ENCODE results near the gene ADAMTS4. TPM values are rescaled to one million over a fixed set of nuclear protein-coding genes. Genes with fewer than 3 reads are reported as not detected.

ADAMTS4 gene
- polyA plus RNA-seq, 6 donors from 2014 or later: 0.03 TPM; not detected in 5

DNA sequence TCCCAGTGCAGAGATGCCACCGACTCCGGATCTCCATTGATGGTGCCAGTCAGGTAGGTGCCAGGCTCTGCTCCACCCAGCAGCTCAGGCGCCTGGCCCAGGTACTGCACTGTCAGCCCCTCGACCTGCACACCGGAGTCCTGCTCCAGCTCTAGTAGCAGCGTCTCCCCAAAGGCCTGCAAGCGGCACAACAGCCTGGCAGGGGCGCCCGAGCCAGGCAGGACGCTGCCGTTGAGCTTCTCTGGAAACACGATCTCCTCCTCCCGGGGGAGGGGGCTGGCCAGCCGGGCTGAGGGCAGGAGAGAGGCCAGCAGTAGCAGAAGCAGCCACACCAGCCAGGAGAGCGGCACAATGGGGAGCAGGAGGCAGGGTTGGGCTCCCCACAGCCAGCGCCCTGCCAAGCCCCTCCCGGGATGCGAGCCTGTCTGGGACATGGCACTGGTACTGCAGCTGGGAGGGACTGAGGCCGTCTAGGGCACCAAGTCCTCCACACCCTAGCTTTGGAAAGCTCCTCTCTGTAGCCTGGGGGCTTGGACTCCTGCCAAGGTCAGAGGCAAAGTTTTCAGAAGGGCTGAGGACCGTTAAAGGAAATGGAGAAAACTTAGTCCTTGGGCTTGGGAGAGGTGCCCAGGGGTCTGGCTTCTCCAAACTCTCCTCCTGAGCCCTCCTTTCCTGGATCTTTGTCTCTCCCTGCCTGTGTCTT, 509 bp downstream of the ADAMTS4 start:
- Mint-ChIP-seq H3K36me3 (no peaks in the 10 kb centered on the region), H3K4me1 (peaks cover 30 to 51% (median 35%) of the 10 kb centered on the region in 3 donors), H3K27ac (no peak overlapping the region), H3K9me3 (no peaks in the 10 kb centered on the region), H3K4me3 (peak overlapping the region in 1 of 8 donors; percentile 59), H3K27me3 (peaks cover 0 to 8% (median 0%) of the 10 kb centered on the region in 3 donors)
- DNase-seq (no peak), ATAC-seq (ENCODE audit: low read depth in 2 of 2) (no peak)

DNA sequence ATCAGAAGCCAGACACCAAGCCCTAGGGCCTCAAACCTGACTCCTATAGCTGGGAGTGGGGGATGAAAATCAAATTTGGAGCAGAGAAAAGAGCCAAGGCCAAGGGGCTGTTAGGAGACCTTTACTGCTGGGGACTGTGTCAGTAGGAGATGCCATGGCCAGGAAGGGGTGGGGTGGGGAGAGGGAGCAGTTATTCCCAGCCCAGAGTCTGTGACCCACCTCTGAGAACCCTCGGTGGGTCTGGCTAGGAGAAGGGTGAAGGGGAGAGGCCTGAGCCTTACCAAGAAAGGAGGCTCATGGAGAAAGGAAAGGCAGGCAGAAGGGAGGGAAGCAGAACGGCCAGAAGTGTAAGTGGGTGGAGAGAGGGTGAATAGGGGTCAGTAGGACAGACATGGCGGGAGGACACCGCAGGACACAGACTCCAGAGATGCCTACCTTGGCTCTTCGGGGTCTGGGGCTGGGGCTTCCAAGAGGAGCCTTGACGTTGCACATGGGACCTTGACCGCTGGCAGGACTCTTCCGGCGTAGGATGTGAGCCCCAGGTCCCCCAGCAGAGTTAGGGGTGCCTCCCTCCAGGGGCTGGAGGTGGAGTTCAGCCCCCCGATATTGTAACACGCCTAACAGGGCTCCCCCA, 1.2 kb downstream of the ADAMTS4 start:
- no peaks in the 10 kb centered on the region for H3K9me3 Mint-ChIP-seq
- no peak for ATAC-seq (ENCODE audit: low read depth in 2 of 2)
- no peak for DNase-seq
- H3K4me1 Mint-ChIP-seq: peaks cover 35 to 48% (median 39%) of the 10 kb centered on the region in 3 donors
- H3K4me3 Mint-ChIP-seq: peak overlapping the region in 1 of 8 donors; percentile 43
- H3K36me3 Mint-ChIP-seq: no peaks in the 10 kb centered on the region
- peak overlapping the region in 2 of 6 donors; percentile 19 to 36 for H3K27ac Mint-ChIP-seq
- H3K27me3 Mint-ChIP-seq: peaks cover 0 to 8% (median 0%) of the 10 kb centered on the region in 3 donors

DNA sequence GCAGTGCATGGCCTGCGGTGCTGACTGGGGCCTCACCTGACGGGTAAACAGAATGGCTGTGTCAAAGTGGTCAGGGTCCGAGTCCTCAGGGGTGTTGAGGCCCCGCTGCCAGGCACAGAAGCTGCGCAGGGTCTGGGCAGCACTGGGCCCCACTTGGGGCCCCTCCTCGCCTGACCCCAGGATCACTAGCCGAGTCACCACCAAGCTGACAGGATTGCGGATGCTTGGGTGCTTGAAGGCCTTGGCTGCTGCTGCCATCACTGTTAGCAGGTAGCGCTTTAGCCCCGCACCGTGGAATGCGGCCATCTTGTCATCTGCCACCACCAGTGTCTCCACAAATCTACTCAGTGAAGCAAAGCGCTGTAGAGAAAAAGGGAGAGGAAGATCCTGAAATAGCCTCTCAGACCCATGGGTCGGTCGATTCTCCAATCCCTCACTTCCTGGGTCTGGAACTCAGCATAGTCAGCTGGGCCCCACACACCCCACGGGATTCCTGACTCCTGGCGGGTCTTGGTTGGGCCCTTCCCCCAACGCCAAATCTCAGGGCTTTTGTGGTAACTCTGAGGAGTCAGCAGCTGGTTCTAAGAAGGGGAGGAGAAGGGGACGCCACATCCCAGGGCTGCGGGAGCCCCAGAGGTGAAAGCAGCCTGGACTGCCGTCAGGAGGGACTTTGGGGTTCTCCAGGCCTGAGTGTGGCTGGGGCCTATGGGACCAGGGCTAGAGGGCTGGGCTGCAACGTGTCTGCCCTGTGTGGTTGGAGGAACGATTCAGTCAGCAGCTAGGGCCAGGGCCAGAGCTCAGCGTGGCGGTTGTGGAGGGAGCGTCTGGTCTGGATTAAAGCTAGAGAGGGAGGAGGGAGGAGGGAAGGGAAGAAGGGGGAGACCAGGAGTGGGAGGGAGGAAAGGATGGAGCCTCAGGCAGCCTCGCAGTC, 2.1 kb downstream of the ADAMTS4 start:
- H3K27ac Mint-ChIP-seq: peak overlapping the region in 2 of 6 donors; percentile 36 to 38
- DNase-seq (no peak), ATAC-seq (ENCODE audit: low read depth in 2 of 2) (no peak)
- peaks cover 0 to 8% (median 0%) of the 10 kb centered on the region in 3 donors for H3K27me3 Mint-ChIP-seq
- H3K4me3 Mint-ChIP-seq: no peak overlapping the region
- H3K4me1 Mint-ChIP-seq: peaks cover 44 to 48% (median 44%) of the 10 kb centered on the region in 3 donors
- no peaks in the 10 kb centered on the region for H3K9me3 Mint-ChIP-seq
- no peaks in the 10 kb centered on the region for H3K36me3 Mint-ChIP-seq

DNA sequence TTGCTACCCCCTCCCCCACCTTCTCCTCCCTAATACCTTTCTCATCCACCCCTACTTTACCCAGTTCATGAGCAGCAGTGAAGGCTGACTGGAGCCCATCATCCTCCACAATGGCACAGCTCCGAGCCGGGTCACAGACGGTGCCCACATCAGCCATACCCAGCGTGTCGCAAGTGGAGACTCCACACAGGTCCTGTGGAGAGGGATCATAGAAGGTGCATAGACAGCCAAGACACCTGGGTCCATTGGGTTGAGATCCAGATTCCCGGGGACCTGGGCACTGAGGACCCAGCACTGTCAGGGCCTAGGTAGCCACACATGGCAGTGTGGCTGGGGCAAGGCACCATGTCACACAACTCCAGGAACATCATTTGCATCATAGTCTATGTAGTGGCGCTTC, 2.7 kb downstream of the ADAMTS4 start:
- Mint-ChIP-seq H3K4me3 (no peak overlapping the region), H3K4me1 (peaks cover 39 to 46% (median 46%) of the 10 kb centered on the region in 3 donors), H3K27ac (peak overlapping the region in 3 of 6 donors; percentile 9 to 54 (median 47)), H3K27me3 (peaks cover 0 to 8% (median 0%) of the 10 kb centered on the region in 3 donors), H3K36me3 (no peaks in the 10 kb centered on the region), H3K9me3 (no peaks in the 10 kb centered on the region)
- ATAC-seq (ENCODE audit: low read depth in 2 of 2) (no peak), DNase-seq (no peak)

DNA sequence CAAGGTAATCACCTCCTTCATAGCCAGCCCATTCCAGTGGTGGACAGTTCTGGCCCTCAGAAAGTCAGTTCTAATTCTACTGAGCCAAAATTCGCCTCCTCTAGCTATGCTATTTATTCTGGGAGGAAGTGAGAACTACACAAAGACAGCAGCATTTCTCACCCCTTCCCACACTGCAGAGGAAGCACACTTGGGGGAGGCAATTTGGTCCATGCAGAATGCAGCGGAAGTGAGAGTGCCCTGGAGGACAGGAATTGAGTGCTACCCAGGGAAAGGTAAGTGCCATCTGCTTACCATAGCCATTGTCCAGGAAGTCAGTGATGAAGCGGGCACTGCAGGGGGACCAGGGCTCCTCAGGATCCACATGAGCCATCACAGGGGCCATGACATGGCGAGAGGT, 3.7 kb downstream of the ADAMTS4 start:
- peaks cover 34 to 48% (median 42%) of the 10 kb centered on the region in 3 donors for H3K4me1 Mint-ChIP-seq
- ATAC-seq (ENCODE audit: low read depth in 2 of 2) (peak; percentile 78 to 79), DNase-seq (peak; percentile 41)
- H3K9me3 Mint-ChIP-seq: no peaks in the 10 kb centered on the region
- H3K27me3 Mint-ChIP-seq: peaks cover 0 to 8% (median 0%) of the 10 kb centered on the region in 3 donors
- peak overlapping the region in 6 of 8 donors; percentile 21 to 90 (median 80) for H3K4me3 Mint-ChIP-seq
- H3K27ac Mint-ChIP-seq: peak overlapping the region; percentile 9 to 93 (median 64)
- H3K36me3 Mint-ChIP-seq: no peaks in the 10 kb centered on the region

DNA sequence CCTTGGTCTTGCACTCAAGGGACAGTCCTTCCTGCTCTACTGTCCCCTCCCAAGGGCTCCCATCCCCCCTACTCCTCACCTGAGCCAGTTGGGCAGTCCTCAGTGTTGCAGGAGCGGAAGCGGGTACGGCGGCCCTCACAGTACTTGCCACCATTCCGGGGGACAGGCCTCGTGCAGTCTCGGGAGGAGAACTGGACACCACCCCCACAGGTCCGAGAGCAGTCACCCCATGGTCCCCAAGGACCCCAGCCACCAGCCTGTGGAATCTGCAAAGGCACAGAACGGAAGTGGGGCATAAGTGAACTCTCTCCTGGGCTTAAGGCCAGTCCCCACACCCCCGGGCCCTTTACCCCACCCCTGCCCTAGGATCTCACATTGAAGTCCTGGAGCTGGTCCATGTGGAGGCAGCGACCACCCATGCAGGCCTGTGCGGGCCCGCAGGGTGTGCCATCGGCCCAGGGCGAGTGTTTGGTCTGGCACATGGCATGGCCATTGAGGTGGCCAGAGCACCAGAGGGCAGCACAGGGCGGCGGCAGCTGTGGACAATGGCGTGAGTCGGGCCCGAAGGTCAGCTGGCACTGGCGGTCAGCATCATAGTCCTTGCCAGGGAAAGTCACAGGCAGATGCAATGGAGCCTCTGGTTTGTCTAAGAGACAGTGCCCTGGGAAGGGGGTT, 5.2 kb downstream of the ADAMTS4 start:
- DNase-seq: no peak
- Mint-ChIP-seq H3K4me1 (peaks cover 37 to 57% (median 50%) of the 10 kb centered on the region in 3 donors), H3K27ac (peak overlapping the region in 3 of 6 donors; percentile 15 to 72 (median 20)), H3K4me3 (peak overlapping the region in 1 of 8 donors; percentile 59), H3K27me3 (peaks cover 0 to 2% (median 0%) of the 10 kb centered on the region in 3 donors), H3K9me3 (no peaks in the 10 kb centered on the region), H3K36me3 (no peaks in the 10 kb centered on the region)
- ATAC-seq (ENCODE audit: low read depth in 2 of 2): no peak

- Mint-ChIP-seq H3K36me3 (no peaks in the 10 kb centered on the region), H3K27me3 (no peaks in the 10 kb centered on the region), H3K4me1 (peaks cover 41 to 65% (median 57%) of the 10 kb centered on the region in 3 donors), H3K4me3 (peak overlapping the region in 7 of 8 donors; percentile 24 to 87 (median 59)), H3K27ac (peak overlapping the region in 3 of 6 donors; percentile 20 to 96 (median 93)), H3K9me3 (no peaks in the 10 kb centered on the region)
- peak; percentile 69 for DNase-seq
- peak; percentile 83 to 84 for ATAC-seq (ENCODE audit: low read depth in 2 of 2)
These were observed 6.1 kb downstream of the ADAMTS4 start for GRCh38 chr1:161192476-161193465.

GRCh38 chr1:161191971-161192370, 6.9 kb downstream of the ADAMTS4 start:
- H3K9me3 Mint-ChIP-seq: no peaks in the 10 kb centered on the region
- peaks cover 46 to 69% (median 65%) of the 10 kb centered on the region in 3 donors for H3K4me1 Mint-ChIP-seq
- H3K27me3 Mint-ChIP-seq: no peaks in the 10 kb centered on the region
- DNase-seq (no peak), ATAC-seq (ENCODE audit: low read depth in 2 of 2) (no peak)
- H3K36me3 Mint-ChIP-seq: no peaks in the 10 kb centered on the region
- H3K4me3 Mint-ChIP-seq: peak overlapping the region in 3 of 8 donors; percentile 39 to 78 (median 62)
- H3K27ac Mint-ChIP-seq: peak overlapping the region in 1 of 6 donors; percentile 56

- H3K4me3 Mint-ChIP-seq: no peak overlapping the region
- no peaks in the 10 kb centered on the region for H3K27me3 Mint-ChIP-seq
- H3K4me1 Mint-ChIP-seq: peaks cover 51 to 74% (median 71%) of the 10 kb centered on the region in 3 donors
- no peak for DNase-seq
- no peaks in the 10 kb centered on the region for H3K36me3 Mint-ChIP-seq
- ATAC-seq (ENCODE audit: low read depth in 2 of 2): no peak
- peak overlapping the region in 1 of 6 donors; percentile 30 for H3K27ac Mint-ChIP-seq
- H3K9me3 Mint-ChIP-seq: no peaks in the 10 kb centered on the region
These were observed 7.8 kb downstream of the ADAMTS4 start for GRCh38 chr1:161190962-161191521.

- Mint-ChIP-seq H3K36me3 (no peaks in the 10 kb centered on the region), H3K27ac (peak overlapping the region in 5 of 6 donors; percentile 23 to 90 (median 34)), H3K9me3 (no peaks in the 10 kb centered on the region), H3K4me3 (peak overlapping the region in 1 of 8 donors; percentile 32), H3K4me1 (peaks cover 52 to 75% (median 72%) of the 10 kb centered on the region in 3 donors), H3K27me3 (no peaks in the 10 kb centered on the region)
- ATAC-seq (ENCODE audit: low read depth in 2 of 2): no peak
- DNase-seq: no peak
These were observed 9.8 kb downstream of the ADAMTS4 start for GRCh38 chr1:161189036-161189435.

DNA sequence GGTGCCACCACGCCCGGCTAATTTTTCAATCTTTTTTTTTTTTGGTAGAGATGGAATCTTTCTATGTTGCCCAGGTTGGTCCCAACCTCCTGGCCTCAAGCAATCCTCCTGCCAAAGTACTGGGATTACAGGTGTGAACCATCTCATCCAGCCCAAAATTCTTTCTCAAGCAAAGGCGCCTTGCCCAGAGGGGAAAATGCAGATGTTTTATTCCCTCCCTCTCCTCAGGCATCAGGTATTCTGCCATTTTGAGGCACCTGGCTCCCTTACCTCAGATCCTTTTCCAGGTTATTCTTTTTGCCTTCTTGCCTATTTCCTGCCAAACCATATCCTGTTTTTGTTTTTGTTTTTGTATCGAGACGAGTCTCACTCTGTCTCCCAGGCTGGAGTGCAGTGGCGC, 10.5 kb downstream of the ADAMTS4 start:
- no peak for ATAC-seq (ENCODE audit: low read depth in 2 of 2)
- no peaks in the 10 kb centered on the region for H3K9me3 Mint-ChIP-seq
- peak overlapping the region in 1 of 8 donors; percentile 42 for H3K4me3 Mint-ChIP-seq
- no peaks in the 10 kb centered on the region for H3K36me3 Mint-ChIP-seq
- H3K4me1 Mint-ChIP-seq: peaks cover 58 to 82% (median 74%) of the 10 kb centered on the region in 3 donors
- DNase-seq: no peak
- no peaks in the 10 kb centered on the region for H3K27me3 Mint-ChIP-seq
- H3K27ac Mint-ChIP-seq: peak overlapping the region; percentile 23 to 91 (median 76)
